Chondrocyte (in vitro differentiated cells): Measurements from ENCODE around the gene TULP1. TPM values are rescaled to one million over a fixed set of nuclear protein-coding genes. Genes with fewer than 3 reads are reported as not detected.
A peak's percentile ranks its signal among the peaks of the same experiment; 100 is the strongest.

Experiments used
- DNase-seq: peaks from one replicate; pipeline ENCODE4 v3.0.0; 2021; ENCODE audit warnings: mixed read lengths, low spot score
- H3K27ac Mint-ChIP-seq: one replicate; pipeline ENCODE4 v1.8.0; 2021; ENCODE audit warnings: mild to moderate bottlenecking, moderate library complexity, mixed read lengths; ENCODE audit not compliant: unreplicated experiment
- H3K27me3 Mint-ChIP-seq: 2 replicates; pipeline ENCODE4 v1.8.0; 2021; ENCODE audit warnings: low read depth, mixed read lengths
- H3K36me3 Mint-ChIP-seq: 2 replicates; pipeline ENCODE4 v1.8.0; 2021; ENCODE audit warnings: low read depth, mixed read lengths
- H3K4me1 Mint-ChIP-seq: 2 replicates; pipeline ENCODE4 v1.8.0; 2021; ENCODE audit warnings: low read depth, mild to moderate bottlenecking, mixed read lengths
- H3K4me3 Mint-ChIP-seq: one replicate; pipeline ENCODE4 v1.8.0; 2021; ENCODE audit warnings: mild to moderate bottlenecking, moderate library complexity, mixed read lengths; ENCODE audit not compliant: unreplicated experiment
- H3K9me3 Mint-ChIP-seq: 2 replicates; pipeline ENCODE4 v1.8.0; 2021; ENCODE audit warnings: low read depth, mixed read lengths
- CTCF ChIP-seq: fragments of 200-600 bp; sonication (generic); IDR thresholded peaks from 2 replicates; pipeline ENCODE4 v1.5.0; 2021; ENCODE audit warnings: antibody characterized with exemption, mild to moderate bottlenecking, moderate library complexity
- long read RNA-seq: library from polyadenylated mRNA; stranded (forward); transcript quantifications from one replicate; pipeline ENCODE4 v2.0.0, GENCODE V29; 2021
- total RNA-seq: library from RNA; stranded (reverse); gene quantifications from 3 replicates; pipeline ENCODE4 v1.2.1, GENCODE V29; 2021

TULP1 gene
- not detected in 3 replicates for total RNA-seq
- long read RNA-seq: 0 reads

GRCh38 chr6:35512740-35513139, at the start of gene TULP1:
TULP1 (minus strand) TSS chr6:35512896; CDS start chr6:35512858, 38 bp downstream.
- no peak for TF ChIP-seq CTCF
- H3K4me1 Mint-ChIP-seq: no peaks in the 10 kb centered on the region
- H3K4me3 Mint-ChIP-seq: no peak within 1 kb of the TSS
- no peak within 1 kb of the TSS for H3K27ac Mint-ChIP-seq
- peak; percentile 54 for DNase-seq
- H3K36me3 Mint-ChIP-seq: no peaks in the 10 kb centered on the region
- H3K27me3 Mint-ChIP-seq: peaks cover 3% of the 10 kb centered on the region
- no peaks in the 10 kb centered on the region for H3K9me3 Mint-ChIP-seq

- Mint-ChIP-seq H3K4me1 (no peaks in the 10 kb centered on the region), H3K4me3 (no peak overlapping the region), H3K27ac (no peak overlapping the region), H3K9me3 (no peaks in the 10 kb centered on the region), H3K36me3 (no peaks in the 10 kb centered on the region), H3K27me3 (peaks cover 4% of the 10 kb centered on the region)
- DNase-seq: no peak
- TF ChIP-seq CTCF: no peak
Measured at GRCh38 chr6:35562060-35562459, 49.4 kb upstream of the TULP1 start.

GRCh38 chr6:35561113-35561512, 48.4 kb upstream of the TULP1 start:
- Mint-ChIP-seq H3K27me3 (no peaks in the 10 kb centered on the region), H3K4me3 (no peak overlapping the region), H3K36me3 (no peaks in the 10 kb centered on the region), H3K4me1 (no peaks in the 10 kb centered on the region), H3K9me3 (no peaks in the 10 kb centered on the region), H3K27ac (no peak overlapping the region)
- no peak for DNase-seq
- no peak for TF ChIP-seq CTCF

GRCh38 chr6:35558571-35558970, 45.9 kb upstream of the TULP1 start:
- H3K27me3 Mint-ChIP-seq: no peaks in the 10 kb centered on the region

GRCh38 chr6:35557239-35557638, 44.5 kb upstream of the TULP1 start:
- Mint-ChIP-seq H3K36me3 (no peaks in the 10 kb centered on the region), H3K27me3 (no peaks in the 10 kb centered on the region), H3K4me3 (no peak overlapping the region), H3K9me3 (no peaks in the 10 kb centered on the region), H3K4me1 (peaks cover 3% of the 10 kb centered on the region), H3K27ac (no peak overlapping the region)
- no peak for DNase-seq
- TF ChIP-seq CTCF: no peak

More at GRCh38 chr6:35558571-35558970, 45.9 kb upstream of the TULP1 start:
- H3K4me1 Mint-ChIP-seq: no peaks in the 10 kb centered on the region
- TF ChIP-seq CTCF: no peak
- H3K4me3 Mint-ChIP-seq: no peak overlapping the region
- no peaks in the 10 kb centered on the region for H3K36me3 Mint-ChIP-seq
- no peak overlapping the region for H3K27ac Mint-ChIP-seq
- no peak for DNase-seq
- no peaks in the 10 kb centered on the region for H3K9me3 Mint-ChIP-seq
